IPS DF 6.9 (cell line): ENCODE results near the gene TSKU.

Experiments used
- DNase-seq: peaks from one replicate; pipeline ENCODE4 v3.0.0-alpha.2; 2013; ENCODE audit warnings: low read depth, low spot score
- H3K27ac ChIP-seq: one replicate; pipeline ENCODE4 v1.5.1; 2013; ENCODE audit warnings: low read length, control low read depth
- H3K27me3 ChIP-seq: 2 replicates; pipeline ENCODE4 v1.6.1; 2013; ENCODE audit warnings: mild to moderate bottlenecking, low read length; ENCODE audit not compliant: control insufficient read depth, insufficient read depth
- H3K36me3 ChIP-seq: 2 replicates; pipeline ENCODE4 v1.6.1; 2013; ENCODE audit warnings: low read length; ENCODE audit not compliant: control insufficient read depth, insufficient read depth
- H3K4me1 ChIP-seq: 2 replicates; pipeline ENCODE4 v1.6.1; 2013; ENCODE audit warnings: low read length; ENCODE audit not compliant: control insufficient read depth, insufficient read depth
- H3K4me3 ChIP-seq: 2 replicates; pipeline ENCODE4 v1.5.1; 2013; ENCODE audit warnings: mild to moderate bottlenecking, low read length
- H3K9me3 ChIP-seq: 2 replicates; pipeline ENCODE4 v1.6.1; 2013; ENCODE audit warnings: low read length, inconsistent platforms; ENCODE audit not compliant: control insufficient read depth, insufficient read depth
- WGBS: extraction: QIAGEN DNeasy Blood & Tissue Kit; methylation state at CpG from one replicate; pipeline ENCODE4 v1.1.7; 2013; ENCODE audit warnings: mixed read lengths, missing lambda C conversion rate; ENCODE audit not compliant: insufficient read length, insufficient coverage; 5-methylcytosine and 5-hydroxymethylcytosine counted together

TSKU gene

GRCh38 chr11:76839311-76839710 lies 56.2 kb downstream of the TSKU start:
- Histone ChIP-seq H3K4me3 (no peak overlapping the region), H3K4me1 (no peaks in the 10 kb centered on the region), H3K9me3 (no peaks in the 10 kb centered on the region), H3K27ac (no peak overlapping the region), H3K36me3 (no peaks in the 10 kb centered on the region), H3K27me3 (no peaks in the 10 kb centered on the region)
- no CpG with 5 or more reads among the region's 1 CpG for WGBS
- DNase-seq: no peak

- H3K4me3 ChIP-seq: no peak overlapping the region
- H3K36me3 ChIP-seq: no peaks in the 10 kb centered on the region
- no peak overlapping the region for H3K27ac ChIP-seq
- no peaks in the 10 kb centered on the region for H3K27me3 ChIP-seq
- H3K4me1 ChIP-seq: no peaks in the 10 kb centered on the region
- no CpG with 5 or more reads among the region's 4 CpGs for WGBS
- no peak for DNase-seq
- no peaks in the 10 kb centered on the region for H3K9me3 ChIP-seq
Observed at GRCh38 chr11:76841923-76842452, 58.8 kb downstream of the TSKU start.

GRCh38 chr11:76843907-76844306 lies 60.8 kb downstream of the TSKU start:
- Histone ChIP-seq H3K4me1 (no peaks in the 10 kb centered on the region), H3K36me3 (no peaks in the 10 kb centered on the region), H3K27me3 (no peaks in the 10 kb centered on the region), H3K27ac (no peak overlapping the region), H3K9me3 (no peaks in the 10 kb centered on the region), H3K4me3 (no peak overlapping the region)
- WGBS: no CpG with 5 or more reads among the region's 3 CpGs
- no peak for DNase-seq

- H3K4me1 ChIP-seq: no peaks in the 10 kb centered on the region
- no peaks in the 10 kb centered on the region for H3K36me3 ChIP-seq
- H3K27ac ChIP-seq: no peak overlapping the region
- no peak overlapping the region for H3K4me3 ChIP-seq
- DNase-seq: no peak
- no peaks in the 10 kb centered on the region for H3K9me3 ChIP-seq
- no CpG with 5 or more reads among the region's 10 CpGs for WGBS
- H3K27me3 ChIP-seq: no peaks in the 10 kb centered on the region
Observed at GRCh38 chr11:76844511-76844910, 61.4 kb downstream of the TSKU start.

GRCh38 chr11:76845069-76845468 lies 61.9 kb downstream of the TSKU start:
- DNase-seq: no peak
- WGBS: no CpG with 5 or more reads among the region's 3 CpGs
- Histone ChIP-seq H3K36me3 (no peaks in the 10 kb centered on the region), H3K4me1 (no peaks in the 10 kb centered on the region), H3K4me3 (no peak overlapping the region), H3K9me3 (no peaks in the 10 kb centered on the region), H3K27ac (no peak overlapping the region), H3K27me3 (no peaks in the 10 kb centered on the region)

GRCh38 chr11:76846441-76846840 lies 63.3 kb downstream of the TSKU start:
- no peaks in the 10 kb centered on the region for H3K9me3 ChIP-seq
- DNase-seq: no peak
- H3K4me1 ChIP-seq: no peaks in the 10 kb centered on the region
- no peaks in the 10 kb centered on the region for H3K27me3 ChIP-seq
- no peak overlapping the region for H3K4me3 ChIP-seq
- H3K36me3 ChIP-seq: no peaks in the 10 kb centered on the region
- H3K27ac ChIP-seq: no peak overlapping the region
- no CpG with 5 or more reads among the region's 3 CpGs for WGBS
